HG03575 (cell line): ENCODE data around the gene PLS1.
"Not testable (repeated sequence)": the region's sequence is repeated elsewhere in the genome, so short reads cannot be mapped to it uniquely, and the experiment has no call there.

Source experiments
- ATAC-seq: cut with Tn5 transposase; IDR thresholded peaks from one replicate; pipeline ENCODE4 v1.9.1; 2021; ENCODE audit not compliant: unreplicated experiment, insufficient number of reproducible peaks, low FRiP score; ENCODE audit errors: extremely low read depth

Gene PLS1

DNA sequence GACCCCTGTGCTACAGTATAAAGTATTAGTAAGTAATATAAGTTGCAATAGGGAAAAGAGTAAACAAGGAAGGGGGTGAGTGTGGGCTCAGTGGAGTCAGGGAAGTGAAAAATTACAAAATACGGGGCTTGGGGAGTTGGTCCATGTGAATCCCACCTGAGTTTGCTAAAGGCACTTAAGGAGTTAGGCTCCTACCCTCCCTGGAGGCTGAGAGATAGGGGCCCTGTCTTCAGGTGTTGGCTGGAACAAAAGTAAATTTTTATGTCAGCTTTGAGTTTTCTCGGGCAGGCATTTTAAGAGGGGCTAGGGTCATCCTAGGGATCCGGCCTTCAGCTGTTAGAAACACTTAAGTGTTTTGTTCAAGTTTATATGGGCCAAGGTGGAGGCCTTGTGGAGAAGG is 135.9 kb downstream of the PLS1 start:
- no peak for ATAC-seq

DNA sequence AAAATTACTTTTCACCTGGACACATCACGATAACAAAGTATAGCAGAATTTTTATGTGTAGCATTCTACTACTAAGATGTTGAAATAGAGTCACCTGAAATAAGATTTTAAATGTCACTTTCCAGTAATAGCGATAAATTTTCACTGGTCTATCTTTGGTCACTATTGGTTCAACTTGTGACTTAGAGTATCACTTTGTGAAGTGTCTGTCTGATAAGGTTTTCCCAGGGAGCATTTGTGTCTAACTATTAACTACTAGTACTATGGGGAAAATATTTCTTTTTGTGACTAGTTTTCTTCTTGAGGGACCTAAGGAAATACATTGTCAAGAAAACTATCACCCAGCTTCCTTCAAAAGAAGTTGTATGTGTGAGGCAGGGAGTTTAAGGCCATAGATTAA is 138.6 kb downstream of the PLS1 start:
- no peak for ATAC-seq

DNA sequence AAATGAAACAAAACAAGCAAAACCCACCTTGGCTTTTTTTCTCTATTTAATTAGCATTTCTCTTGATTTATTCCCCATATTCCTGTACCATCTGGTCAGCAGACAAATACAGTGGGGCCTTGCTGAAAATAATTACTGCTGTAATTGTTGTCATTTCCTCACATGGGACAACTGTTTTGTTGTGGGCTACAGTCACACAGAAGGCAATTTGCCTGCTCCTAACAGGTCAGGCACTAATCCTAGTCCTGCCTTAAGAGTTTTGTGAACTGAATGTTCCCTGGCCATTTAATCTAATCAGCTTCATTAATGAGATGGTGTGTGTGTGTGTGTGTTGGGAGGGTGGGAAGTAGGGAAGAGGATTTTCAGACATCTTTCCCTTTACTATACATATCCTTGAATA is 139.3 kb downstream of the PLS1 start:
- ATAC-seq, result no peak

DNA sequence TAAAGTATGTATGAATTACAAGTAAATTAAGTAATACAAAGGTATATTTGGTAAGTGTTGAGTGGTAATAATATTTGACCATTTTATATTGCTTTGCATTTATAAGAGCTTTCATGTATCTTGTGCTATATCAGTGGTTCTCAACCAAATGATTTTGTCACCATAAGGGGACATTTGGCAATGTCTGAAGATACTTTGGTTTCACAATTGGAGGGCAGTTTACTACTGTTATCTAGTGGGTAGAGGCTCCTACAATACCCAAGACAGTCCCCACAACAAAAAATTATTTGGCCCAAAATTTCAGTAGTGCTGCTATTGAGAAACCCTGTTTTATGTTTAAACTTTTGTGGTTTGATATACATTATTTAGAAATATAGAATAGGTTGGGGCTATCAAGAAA is 142.2 kb downstream of the PLS1 start:
- no peak for ATAC-seq

DNA sequence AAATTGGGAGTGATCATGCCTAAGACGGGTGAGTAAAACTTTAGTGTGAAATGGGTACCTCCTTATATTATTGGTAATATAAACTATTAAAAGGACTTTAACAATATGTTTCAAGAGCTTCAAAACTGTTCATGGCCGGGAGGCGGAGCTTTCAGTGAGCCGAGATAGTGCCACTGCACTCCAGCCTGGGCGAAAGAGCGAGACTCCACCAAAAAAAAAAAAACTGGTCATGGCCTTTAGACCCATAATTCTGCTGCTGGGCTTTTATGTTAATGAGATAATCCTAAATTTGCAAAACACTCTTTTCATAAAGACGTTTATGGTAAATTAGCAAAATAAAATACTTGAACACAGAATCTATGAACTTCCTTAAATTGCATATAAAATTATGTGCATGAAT is 150.5 kb downstream of the PLS1 start:
- ATAC-seq, result no peak

DNA sequence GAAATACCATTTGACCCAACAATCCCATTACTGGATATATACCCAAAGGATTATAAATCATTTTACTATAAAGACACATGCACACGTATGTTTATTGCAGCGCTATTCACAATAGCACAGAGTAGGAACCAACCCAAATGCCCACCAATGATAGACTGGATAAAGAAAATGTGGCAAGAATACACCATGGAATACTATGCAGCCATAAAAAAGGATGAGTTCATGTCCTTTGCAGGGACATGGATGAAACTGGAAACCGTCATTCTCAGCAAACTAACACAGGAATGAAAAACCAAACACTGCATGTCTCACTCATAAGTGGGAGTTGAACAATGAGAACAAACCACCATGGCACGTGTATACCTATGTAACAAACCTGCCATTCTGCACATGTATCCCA is 154.3 kb downstream of the PLS1 start:
- ATAC-seq, result not testable (repeated sequence)

DNA sequence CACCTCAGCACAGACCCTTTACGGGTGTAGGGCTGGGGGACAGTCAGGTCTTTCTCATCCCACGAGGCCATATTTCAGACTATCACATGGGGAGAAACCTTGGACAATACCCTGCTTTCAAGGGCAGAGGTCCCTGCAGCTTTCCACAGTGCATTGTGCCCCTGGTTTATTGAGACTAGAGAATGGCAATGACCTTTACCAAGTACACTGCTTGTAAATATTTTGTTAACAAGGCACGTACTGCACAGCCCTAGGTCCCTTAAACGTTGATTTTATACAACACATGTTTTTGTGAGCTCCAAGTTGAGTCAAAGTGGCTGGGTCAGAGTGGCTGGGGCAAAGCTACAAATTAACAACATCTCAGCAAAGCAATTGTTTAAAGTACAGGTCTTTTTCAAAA is 156.4 kb downstream of the PLS1 start:
- ATAC-seq, result not testable (repeated sequence)

DNA sequence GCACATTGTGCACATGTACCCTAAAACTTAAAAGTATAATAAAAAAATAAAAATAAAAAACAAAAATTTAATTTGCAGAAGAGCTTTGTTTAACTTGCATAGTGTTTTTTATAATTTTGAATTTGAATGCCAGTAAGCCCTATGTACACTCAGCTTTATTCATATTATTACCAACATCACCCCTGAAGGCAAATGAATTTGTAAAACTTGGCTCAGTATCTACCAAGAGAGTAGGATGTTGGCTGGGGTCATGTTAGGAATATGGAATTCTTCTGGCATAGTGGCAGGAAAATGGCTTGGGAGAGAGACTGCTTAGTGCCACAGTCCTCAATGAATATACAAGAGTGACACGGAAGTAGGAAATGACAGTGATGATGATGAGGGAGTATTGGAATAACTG is 158.3 kb downstream of the PLS1 start:
- ATAC-seq, result no peak
